ENCODE measurements around the gene TSHZ2. TPM values are rescaled to one million over a fixed set of nuclear protein-coding genes. Genes with fewer than 3 reads are reported as not detected.

The TSHZ2 gene
- total and polyA plus RNA-seq, 9 of the 15 experiments (the other 6 are each of a cell fraction or from before 2014, with no cell fraction given): 0.03 to 0.20 (median 0.05) TPM; not detected in 4

DNA sequence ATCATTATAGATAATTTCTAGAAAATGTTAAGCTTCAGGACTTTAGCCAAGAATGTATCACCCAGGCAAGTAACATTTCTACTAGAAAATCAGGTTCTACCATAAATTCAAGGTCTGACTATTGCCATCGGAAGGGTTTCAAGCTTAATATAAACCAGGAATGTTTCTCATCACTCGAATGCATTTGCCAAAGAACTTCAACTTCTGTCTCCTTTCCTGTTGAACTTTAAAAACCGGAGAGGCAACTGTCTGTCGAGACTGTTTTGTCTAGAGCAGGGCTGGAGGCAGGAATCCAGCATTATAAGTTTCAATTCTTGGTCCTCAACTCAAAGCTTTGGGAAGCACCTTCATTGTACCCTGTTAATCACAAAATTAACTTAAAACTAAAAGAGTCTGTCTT lies 356.8 kb downstream of the TSHZ2 start:
- ATAC-seq: no peak
- no peaks in the 10 kb centered on the region for H3K79me2 ChIP-seq (ENCODE audit: control insufficient read depth, insufficient read depth, low read length)
- peaks cover 13 to 34% of the 10 kb centered on the region in 2 experiments for H3K4me1 ChIP-seq (replicated peaks in 1 of 2; ENCODE audit: control insufficient read depth in 2 of 2, insufficient read depth in 2 of 2, low read length in 2 of 2)
- no peak for DNase-seq (ENCODE audit: extremely low read depth in 1 of 4, low spot score in 3 of 4)
- no peak overlapping the region for H3K27ac ChIP-seq (ENCODE audit: extremely low read depth, low read depth, low read length)
- intact Hi-C loops (cut with micrococcal nuclease): no loop called here
- H3K9me1 ChIP-seq (ENCODE audit: control insufficient read depth, insufficient read depth, low read length): peaks cover 4% of the 10 kb centered on the region
- TF ChIP-seq, protein P1, sequence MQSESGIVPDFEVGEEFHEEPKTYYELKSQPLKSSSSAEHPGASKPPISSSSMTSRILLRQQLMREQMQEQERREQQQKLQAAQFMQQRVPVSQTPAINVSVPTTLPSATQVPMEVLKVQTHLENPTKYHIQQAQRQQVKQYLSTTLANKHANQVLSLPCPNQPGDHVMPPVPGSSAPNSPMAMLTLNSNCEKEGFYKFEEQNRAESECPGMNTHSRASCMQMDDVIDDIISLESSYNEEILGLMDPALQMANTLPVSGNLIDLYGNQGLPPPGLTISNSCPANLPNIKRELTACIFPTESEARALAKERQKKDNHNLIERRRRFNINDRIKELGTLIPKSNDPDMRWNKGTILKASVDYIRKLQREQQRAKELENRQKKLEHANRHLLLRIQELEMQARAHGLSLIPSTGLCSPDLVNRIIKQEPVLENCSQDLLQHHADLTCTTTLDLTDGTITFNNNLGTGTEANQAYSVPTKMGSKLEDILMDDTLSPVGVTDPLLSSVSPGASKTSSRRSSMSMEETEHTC (IDR thresholded peaks at IDR 0.05): no peak
- TF ChIP-seq ZNF3 (CRISPR knock-in tag; IDR thresholded peaks at IDR 0.05) (no peak), FOXM1 (IDR thresholded peaks at IDR 0.05; ENCODE audit: low read depth) (no peak), FOXM1 (CRISPR knock-in tag; IDR thresholded peaks at IDR 0.05; ENCODE audit: low read depth) (no peak), ZNF282 (CRISPR knock-in tag; IDR thresholded peaks at IDR 0.05) (no peak), ARID1B (IDR thresholded peaks at IDR 0.05) (no peak), CBX2 (IDR thresholded peaks at IDR 0.05; ENCODE audit: insufficient read depth, low read length, poor library complexity, severe bottlenecking) (no peak), SAP30 (IDR thresholded peaks at IDR 0.05; ENCODE audit: borderline replicate concordance, insufficient read depth, low read depth, low read length, poor library complexity, severe bottlenecking) (no peak)
- FAIRE-seq: no peak
- ChIA-PET POLR2A (no interaction called here), CTCF (ENCODE audit: low intra/inter-chr PET ratio) (no interaction called here)
- no peak overlapping the region for H3K4me3 ChIP-seq
- BruUV-seq (replicated peaks): no TSS peak
- H4K20me1 ChIP-seq (replicated peaks; ENCODE audit: control insufficient read depth, insufficient read depth, low read length): no peaks in the 10 kb centered on the region
- WGBS (ENCODE audit: insufficient coverage, low coverage, missing lambda C conversion rate): 42% methylated on average over 4 of the region's 4 CpGs
- in situ Hi-C loops (cut with MboI): no loop called here
- no peaks in the 10 kb centered on the region; a peak in 1 of 5 replicates for H3K27me3 ChIP-seq (ENCODE audit: control insufficient read depth in 2 of 2, insufficient read depth in 2 of 2, low read length in 2 of 2)
- H3K4me2 ChIP-seq (ENCODE audit: insufficient read depth, low read length): no peak overlapping the region
- peak overlapping the region; percentile 64 for H2AFZ ChIP-seq (ENCODE audit: low read depth, low read length)
- no peaks in the 10 kb centered on the region for H3K9me3 ChIP-seq (replicated peaks; ENCODE audit: control insufficient read depth, insufficient read depth, low read depth, low read length)
- H3K36me3 ChIP-seq (ENCODE audit: control insufficient read depth, insufficient read depth, low read length): no peaks in the 10 kb centered on the region
- H3K9ac ChIP-seq (ENCODE audit: insufficient read depth in 1 of 2, low read depth in 2 of 2, low read length in 2 of 2): no peak overlapping the region
